Subcutaneous adipose tissue (tissue), 4 donors: Measurements from ENCODE around the gene KLC1. TPM values are rescaled to one million over a fixed set of nuclear protein-coding genes. Genes with fewer than 3 reads are reported as not detected.

Experiments
- CTCF ChIP-seq: fragments of 450-650 bp; IDR thresholded peaks from one replicate; pipeline ENCODE4 v1.5.1; 2016; ENCODE audit warnings: low read depth, mild to moderate bottlenecking, control low read depth, antibody characterized with exemption, moderate library complexity
- total RNA-seq, 4 donors: library from RNA; depleted of rRNA; stranded (reverse); fragments of >200 nt; gene quantifications; one replicate each; pipeline ENCODE4 v1.1.0, GENCODE V29; 2016

Gene KLC1
- total RNA-seq, 4 donors from 2014 or later = 186 to 347 (median 291) TPM

GRCh38 chr14:103739793-103740501 is 110.9 kb downstream of the KLC1 start:
- TF ChIP-seq CTCF = no peak

DNA sequence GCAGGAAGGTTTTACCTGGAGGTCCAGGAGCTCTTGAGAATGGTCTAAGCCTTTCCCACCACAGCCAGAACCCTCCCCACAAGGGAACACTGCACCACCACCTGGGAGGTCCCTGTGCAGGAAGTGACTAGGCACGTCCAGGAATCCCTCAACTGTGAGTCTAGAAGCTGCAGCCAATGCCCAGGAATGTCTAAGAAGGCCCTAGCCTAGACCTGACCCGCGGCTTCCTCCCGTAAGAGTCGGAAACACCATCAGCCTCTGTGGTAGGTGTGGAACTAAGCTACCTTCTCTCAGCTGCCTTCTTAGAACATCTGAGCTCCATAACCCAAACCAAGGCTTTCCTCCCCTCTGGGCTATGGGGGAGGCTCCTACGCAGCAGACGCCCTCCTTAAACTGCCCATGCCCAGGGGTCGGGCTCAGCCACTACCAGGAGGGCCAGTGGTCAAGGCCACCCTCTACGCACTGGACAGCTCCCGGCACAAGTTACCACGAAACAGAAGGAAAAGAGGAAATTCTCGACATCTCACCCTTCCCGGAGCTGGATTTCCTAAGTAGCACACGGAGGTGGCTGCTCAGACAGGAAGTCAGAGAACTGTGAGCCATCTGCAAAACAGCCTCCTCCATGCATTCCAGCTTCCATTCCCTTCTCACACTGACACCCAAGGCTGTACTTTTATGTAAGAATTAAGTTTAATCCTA is 112.1 kb downstream of the KLC1 start:
- no peak for TF ChIP-seq CTCF

- TF ChIP-seq CTCF = no peak
Measured at GRCh38 chr14:103741876-103742275, 112.9 kb downstream of the KLC1 start.

DNA sequence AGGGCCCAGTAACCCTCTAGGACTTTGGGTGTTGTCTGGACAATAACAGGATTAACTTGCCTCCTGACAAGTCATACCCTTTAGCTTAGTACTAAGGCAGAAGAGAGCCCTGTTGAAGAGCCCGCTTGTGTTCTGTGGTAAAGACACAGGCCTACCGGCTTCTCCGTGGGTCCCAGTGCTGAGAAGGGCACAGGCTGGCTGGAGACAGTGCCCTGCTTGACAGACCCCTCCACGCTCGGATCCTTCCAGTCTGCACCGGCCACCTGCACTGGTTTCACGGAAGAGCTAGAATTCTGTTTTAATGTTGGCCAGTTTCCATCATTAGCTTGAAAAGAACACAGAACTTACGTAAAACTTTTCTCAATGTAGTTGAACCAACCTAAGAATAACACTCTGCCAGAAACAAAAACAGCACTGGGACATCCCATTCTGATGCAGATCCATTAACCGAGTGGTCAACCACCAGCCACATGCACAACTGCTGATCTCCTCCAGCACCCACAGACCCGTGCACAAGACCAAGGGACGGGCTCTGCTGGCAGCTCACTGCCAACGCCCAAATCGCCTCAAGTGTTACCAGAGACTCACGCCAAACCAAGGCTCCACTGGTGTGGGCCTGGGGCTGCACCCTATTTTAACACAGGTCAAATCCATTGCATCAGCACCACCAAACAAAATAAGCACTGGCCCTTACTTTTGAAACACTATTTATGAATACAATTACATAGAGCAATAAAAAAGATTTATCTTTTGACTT is 113.7 kb downstream of the KLC1 start:
- TF ChIP-seq CTCF = no peak

GRCh38 chr14:103743691-103744090 is 114.7 kb downstream of the KLC1 start:
- TF ChIP-seq CTCF = no peak

DNA sequence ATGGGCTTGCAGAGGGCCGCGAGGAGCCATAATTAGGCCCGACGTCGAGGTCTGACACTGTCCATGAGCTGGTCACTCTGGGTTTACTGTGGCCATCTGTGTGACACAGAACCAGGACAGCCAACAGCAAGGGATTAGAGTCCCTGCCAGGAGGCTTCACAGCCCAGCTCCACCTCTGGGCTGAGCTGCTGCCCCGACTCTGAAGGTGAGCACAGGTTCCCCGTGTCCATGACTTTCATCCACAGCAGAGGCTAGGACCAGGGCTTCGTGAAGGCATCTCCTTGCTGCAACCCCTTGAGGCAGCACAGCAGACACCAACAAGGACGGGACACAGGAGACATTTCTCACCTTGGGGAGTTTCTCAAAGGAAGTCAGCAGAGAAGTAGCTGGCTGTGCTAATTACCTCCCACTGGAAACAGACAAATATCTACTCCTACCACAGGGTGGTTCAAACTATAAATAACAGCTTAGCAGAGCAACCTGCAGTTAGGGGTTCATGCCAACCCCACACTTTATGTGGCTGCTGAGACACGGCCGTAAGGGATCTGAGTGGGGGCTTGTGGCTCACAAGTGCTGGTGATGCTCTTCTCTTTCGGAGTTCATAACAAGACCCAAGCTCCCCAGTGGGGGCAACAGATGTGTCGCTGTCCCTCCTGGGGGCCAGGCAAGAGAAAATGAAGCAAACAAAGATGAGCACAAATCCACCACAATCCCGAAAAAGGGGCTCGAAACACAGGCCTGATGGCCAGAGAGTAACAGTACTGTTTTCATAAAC is 115.8 kb downstream of the KLC1 start:
- no peak for TF ChIP-seq CTCF
